Measurements from ENCODE around the gene MYO1F.

DNA sequence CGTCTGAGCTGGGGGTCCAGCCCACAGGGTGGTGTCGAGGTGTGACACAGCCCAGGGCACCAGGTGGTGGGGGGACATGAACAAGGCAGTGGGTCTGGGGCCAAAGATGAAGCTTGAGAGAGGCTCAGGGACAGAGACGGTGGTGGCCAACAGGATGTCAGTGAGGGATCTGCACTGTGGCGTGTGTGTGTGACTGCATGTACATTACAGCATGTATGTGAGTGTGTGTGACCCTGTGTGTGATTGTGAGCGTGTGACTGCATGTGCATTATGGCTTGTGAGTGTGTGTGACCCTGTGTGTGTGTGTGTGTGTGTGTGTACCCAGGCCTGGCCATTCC lies 31.7 kb upstream of the MYO1F start:
- TF ChIP-seq HOXD1 (CRISPR knock-in tag; IDR thresholded peaks at IDR 0.05) (no peak), RARG (CRISPR knock-in tag; IDR thresholded peaks at IDR 0.05; ENCODE audit: low read depth) (no peak), TEAD2 (CRISPR knock-in tag; IDR thresholded peaks at IDR 0.05) (no peak), ZNF121 (CRISPR knock-in tag; IDR thresholded peaks at IDR 0.05) (no peak), CTCF (CRISPR knock-in tag; IDR thresholded peaks at IDR 0.05) (no peak), POLR2A (IDR thresholded peaks at IDR 0.05; ENCODE audit: insufficient read depth in 1 of 2, low read depth in 2 of 2, low read length in 2 of 2) (no peak), ARID2 (CRISPR knock-in tag; IDR thresholded peaks at IDR 0.05; ENCODE audit: borderline replicate concordance) (no peak), SMAD1 (CRISPR knock-in tag; IDR thresholded peaks at IDR 0.05; ENCODE audit: borderline replicate concordance, low read depth) (no peak), ZBTB14 (CRISPR knock-in tag; IDR thresholded peaks at IDR 0.05) (no peak), RFX5 (IDR thresholded peaks at IDR 0.05; ENCODE audit: low read depth, low read length) (no peak)
- TF ChIP-seq, protein P1, sequence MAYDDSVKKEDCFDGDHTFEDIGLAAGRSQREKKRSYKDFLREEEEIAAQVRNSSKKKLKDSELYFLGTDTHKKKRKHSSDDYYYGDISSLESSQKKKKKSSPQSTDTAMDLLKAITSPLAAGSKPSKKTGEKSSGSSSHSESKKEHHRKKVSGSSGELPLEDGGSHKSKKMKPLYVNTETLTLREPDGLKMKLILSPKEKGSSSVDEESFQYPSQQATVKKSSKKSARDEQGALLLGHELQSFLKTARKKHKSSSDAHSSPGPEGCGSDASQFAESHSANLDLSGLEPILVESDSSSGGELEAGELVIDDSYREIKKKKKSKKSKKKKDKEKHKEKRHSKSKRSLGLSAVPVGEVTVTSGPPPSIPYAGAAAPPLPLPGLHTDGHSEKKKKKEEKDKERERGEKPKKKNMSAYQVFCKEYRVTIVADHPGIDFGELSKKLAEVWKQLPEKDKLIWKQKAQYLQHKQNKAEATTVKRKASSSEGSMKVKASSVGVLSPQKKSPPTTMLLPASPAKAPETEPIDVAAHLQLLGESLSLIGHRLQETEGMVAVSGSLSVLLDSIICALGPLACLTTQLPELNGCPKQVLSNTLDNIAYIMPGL (CRISPR knock-in tag; IDR thresholded peaks at IDR 0.05; ENCODE audit: borderline replicate concordance in 1 of 2, low read depth in 1 of 2): no peak

Measured in HepG2 (cell line).